GM12875 (cell line): ENCODE measurements around the gene ACVRL1.

Experiments
- H3K4me3 ChIP-seq: one replicate; pipeline ENCODE4 v1.5.1; 2011; ENCODE audit warnings: low read depth, low read length, control low read depth
- TF ChIP-seq, protein P1 (sequence below): IDR thresholded peaks from 2 replicates; pipeline ENCODE4 v1.5.1; 2011; ENCODE audit warnings: low read depth, mild to moderate bottlenecking, control low read depth, inconsistent platforms, low read length, moderate library complexity, borderline replicate concordance; ENCODE audit not compliant: insufficient read depth

The ACVRL1 gene

DNA sequence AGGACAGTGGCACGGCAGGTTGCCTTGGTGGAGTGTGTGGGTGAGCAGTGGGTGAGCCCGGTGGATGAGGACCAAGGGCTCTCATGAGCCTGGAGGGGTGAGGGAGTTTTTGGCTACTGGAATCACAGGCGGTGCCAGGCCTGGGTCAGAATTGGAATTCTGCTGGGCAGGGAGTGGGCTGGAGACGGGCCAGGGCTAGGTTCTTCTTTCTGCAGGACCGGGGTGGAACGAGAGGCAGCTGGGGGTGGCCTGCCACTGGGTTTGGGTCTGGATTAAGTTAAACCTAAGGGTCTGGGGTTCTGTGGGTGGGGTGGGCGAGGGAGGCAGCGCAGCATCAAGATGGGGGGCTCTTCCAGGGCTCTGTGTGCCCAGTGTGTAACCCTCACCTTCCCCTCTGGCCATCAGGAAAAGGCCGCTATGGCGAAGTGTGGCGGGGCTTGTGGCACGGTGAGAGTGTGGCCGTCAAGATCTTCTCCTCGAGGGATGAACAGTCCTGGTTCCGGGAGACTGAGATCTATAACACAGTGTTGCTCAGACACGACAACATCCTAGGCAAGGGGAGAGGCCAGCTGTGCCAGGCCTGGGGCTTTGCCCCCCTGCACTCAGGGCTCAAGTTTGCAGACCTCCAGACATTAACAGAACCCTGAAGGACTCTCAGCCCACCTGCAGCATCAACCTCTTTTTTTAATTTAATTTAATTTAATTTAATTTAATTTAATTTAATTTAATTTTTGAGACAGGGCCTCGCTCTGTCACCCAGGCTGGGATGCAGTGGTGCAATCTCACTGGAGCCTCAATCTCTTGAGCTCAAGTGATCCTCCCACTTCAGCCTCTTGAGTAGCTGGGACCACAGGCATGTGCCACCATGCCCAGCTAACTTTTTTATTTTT, 7.0 kb downstream of the ACVRL1 start:
- TF ChIP-seq, protein P1, sequence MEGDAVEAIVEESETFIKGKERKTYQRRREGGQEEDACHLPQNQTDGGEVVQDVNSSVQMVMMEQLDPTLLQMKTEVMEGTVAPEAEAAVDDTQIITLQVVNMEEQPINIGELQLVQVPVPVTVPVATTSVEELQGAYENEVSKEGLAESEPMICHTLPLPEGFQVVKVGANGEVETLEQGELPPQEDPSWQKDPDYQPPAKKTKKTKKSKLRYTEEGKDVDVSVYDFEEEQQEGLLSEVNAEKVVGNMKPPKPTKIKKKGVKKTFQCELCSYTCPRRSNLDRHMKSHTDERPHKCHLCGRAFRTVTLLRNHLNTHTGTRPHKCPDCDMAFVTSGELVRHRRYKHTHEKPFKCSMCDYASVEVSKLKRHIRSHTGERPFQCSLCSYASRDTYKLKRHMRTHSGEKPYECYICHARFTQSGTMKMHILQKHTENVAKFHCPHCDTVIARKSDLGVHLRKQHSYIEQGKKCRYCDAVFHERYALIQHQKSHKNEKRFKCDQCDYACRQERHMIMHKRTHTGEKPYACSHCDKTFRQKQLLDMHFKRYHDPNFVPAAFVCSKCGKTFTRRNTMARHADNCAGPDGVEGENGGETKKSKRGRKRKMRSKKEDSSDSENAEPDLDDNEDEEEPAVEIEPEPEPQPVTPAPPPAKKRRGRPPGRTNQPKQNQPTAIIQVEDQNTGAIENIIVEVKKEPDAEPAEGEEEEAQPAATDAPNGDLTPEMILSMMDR, result no peak
- no peak overlapping the region for H3K4me3 ChIP-seq

- no peak overlapping the region for H3K4me3 ChIP-seq
- TF ChIP-seq, protein P1, result no peak
These were observed 7.8 kb downstream of the ACVRL1 start for GRCh38 chr12:51915003-51915625.

- TF ChIP-seq, protein P1, result no peak
These were observed 8.6 kb downstream of the ACVRL1 start for GRCh38 chr12:51915951-51916350.

GRCh38 chr12:51917041-51917590, 9.8 kb downstream of the ACVRL1 start:
- H3K4me3 ChIP-seq, result no peak overlapping the region
- TF ChIP-seq, protein P1, result no peak

More at GRCh38 chr12:51915951-51916350, 8.6 kb downstream of the ACVRL1 start:
- H3K4me3 ChIP-seq, result no peak overlapping the region

GRCh38 chr12:51917746-51918453, 10.6 kb downstream of the ACVRL1 start:
- no peak overlapping the region for H3K4me3 ChIP-seq
- TF ChIP-seq, protein P1, result no peak

GRCh38 chr12:51920046-51920445, 12.7 kb downstream of the ACVRL1 start:
- no peak overlapping the region for H3K4me3 ChIP-seq
- TF ChIP-seq, protein P1, result no peak
